ENCODE data around the gene ADAM10. TPM values are rescaled to one million over a fixed set of nuclear protein-coding genes. Genes with fewer than 3 reads are reported as not detected.

Gene ADAM10
- polyA plus RNA-seq, 4 donors, result 5.1 to 147 (median 18.5) TPM

DNA sequence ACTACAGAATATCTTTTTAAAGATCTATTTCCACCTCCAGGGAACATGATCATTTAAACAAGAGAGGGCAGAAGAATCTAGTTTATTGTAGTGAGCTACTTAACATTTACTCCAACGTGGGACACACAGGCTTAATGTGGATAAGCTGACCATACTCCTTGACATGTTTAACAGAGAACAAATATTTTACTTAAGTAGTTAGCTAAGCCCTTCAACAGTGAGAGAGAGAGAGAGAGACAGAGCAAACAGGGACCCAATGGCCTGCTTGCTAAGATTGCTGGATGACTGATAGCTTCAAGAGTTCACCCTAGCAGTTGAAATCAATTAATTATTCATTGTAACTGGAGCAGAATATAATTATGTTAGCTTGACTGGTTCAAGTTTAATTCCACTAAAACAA lies 158.6 kb downstream of the ADAM10 start:
- H3K4me3 ChIP-seq (ENCODE audit: low read depth in 1 of 3, low read length in 3 of 3), result no peak overlapping the region
- H3K27me3 ChIP-seq (ENCODE audit: control insufficient read depth in 3 of 3, insufficient read depth in 3 of 3, low read length in 3 of 3), result no peaks in the 10 kb centered on the region
- WGBS, 3 donors, result 31 to 54% (median 51%) methylated on average over 1 of the region's 1 CpG
- no peaks in the 10 kb centered on the region for H3K36me3 ChIP-seq (ENCODE audit: control insufficient read depth in 3 of 3, insufficient read depth in 2 of 3, low read depth in 1 of 3, low read length in 3 of 3)
- H3K27ac ChIP-seq (ENCODE audit: low read depth in 1 of 3, low read length in 2 of 3), result no peak overlapping the region
- no peaks in the 10 kb centered on the region for H3K9me3 ChIP-seq (ENCODE audit: control insufficient read depth in 2 of 2, insufficient read depth in 1 of 2, low read depth in 1 of 2, low read length in 1 of 2)
- DNase-seq, result no peak
- H3K4me1 ChIP-seq (ENCODE audit: control insufficient read depth in 3 of 3, insufficient read depth in 2 of 3, low read depth in 1 of 3, low read length in 2 of 3), result no peaks in the 10 kb centered on the region
- FAIRE-seq, result no peak

DNA sequence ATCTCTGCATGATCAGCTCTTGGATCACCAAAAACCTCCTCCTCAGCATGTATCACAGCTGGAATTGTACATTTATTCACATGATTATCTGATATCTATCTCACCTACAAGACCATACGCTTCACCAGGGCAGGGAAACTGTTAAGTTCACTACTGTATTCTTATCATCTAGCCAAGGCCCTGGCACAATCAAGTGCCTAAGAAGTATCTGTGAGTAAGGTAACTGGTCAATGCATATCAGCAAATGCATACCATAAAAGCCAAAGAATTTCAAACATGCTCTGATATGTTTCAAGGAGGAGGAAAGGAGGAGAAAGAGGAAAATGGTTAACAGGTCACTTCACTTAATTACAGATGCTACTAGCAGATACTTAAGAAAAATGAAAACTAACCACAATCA lies 159.3 kb downstream of the ADAM10 start:
- H3K4me3 ChIP-seq (ENCODE audit: low read depth in 1 of 3, low read length in 3 of 3), result no peak overlapping the region
- H3K27me3 ChIP-seq (ENCODE audit: control insufficient read depth in 3 of 3, insufficient read depth in 3 of 3, low read length in 3 of 3), result no peaks in the 10 kb centered on the region
- peak in 1 of 2 donors; percentile 40 for DNase-seq
- no peaks in the 10 kb centered on the region for H3K4me1 ChIP-seq (ENCODE audit: control insufficient read depth in 3 of 3, insufficient read depth in 2 of 3, low read depth in 1 of 3, low read length in 2 of 3)
- no peaks in the 10 kb centered on the region for H3K9me3 ChIP-seq (ENCODE audit: control insufficient read depth in 2 of 2, insufficient read depth in 1 of 2, low read depth in 1 of 2, low read length in 1 of 2)
- H3K36me3 ChIP-seq (ENCODE audit: control insufficient read depth in 3 of 3, insufficient read depth in 2 of 3, low read depth in 1 of 3, low read length in 3 of 3), result no peaks in the 10 kb centered on the region
- no peak overlapping the region for H3K27ac ChIP-seq (ENCODE audit: low read depth in 1 of 3, low read length in 2 of 3)
- WGBS, 3 donors, result 28 to 85% (median 56%) methylated on average over 1 of the region's 1 CpG
- FAIRE-seq, result no peak

DNA sequence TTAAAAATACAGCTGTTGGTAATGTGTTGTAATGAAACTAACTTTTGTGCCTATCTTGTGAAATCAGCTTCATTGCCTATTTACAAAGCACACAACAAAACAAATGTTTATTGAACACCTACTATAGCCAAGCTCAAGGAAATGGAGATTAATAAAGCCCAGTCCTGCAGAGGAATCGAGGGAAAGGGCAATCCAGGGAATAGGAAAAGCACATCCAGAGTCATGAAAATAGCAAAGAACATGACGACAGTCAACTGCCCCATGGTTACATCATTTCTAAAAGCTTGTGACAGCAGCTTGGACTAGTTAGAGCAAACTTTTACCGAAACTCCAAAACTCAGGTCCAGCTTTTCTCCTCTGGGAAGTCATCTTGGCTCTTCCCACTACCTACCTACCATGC lies 160.5 kb downstream of the ADAM10 start:
- Histone ChIP-seq H3K9me3 (ENCODE audit: control insufficient read depth in 2 of 2, insufficient read depth in 1 of 2, low read depth in 1 of 2, low read length in 1 of 2) (no peaks in the 10 kb centered on the region), H3K27ac (ENCODE audit: low read depth in 1 of 3, low read length in 2 of 3) (no peak overlapping the region), H3K4me1 (ENCODE audit: control insufficient read depth in 3 of 3, insufficient read depth in 2 of 3, low read depth in 1 of 3, low read length in 2 of 3) (no peaks in the 10 kb centered on the region), H3K36me3 (ENCODE audit: control insufficient read depth in 3 of 3, insufficient read depth in 2 of 3, low read depth in 1 of 3, low read length in 3 of 3) (no peaks in the 10 kb centered on the region), H3K27me3 (ENCODE audit: control insufficient read depth in 3 of 3, insufficient read depth in 3 of 3, low read length in 3 of 3) (no peaks in the 10 kb centered on the region), H3K4me3 (ENCODE audit: low read depth in 1 of 3, low read length in 3 of 3) (no peak overlapping the region)
- FAIRE-seq (no peak), DNase-seq (no peak)
- 93 to 98% (median 94%) methylated on average over 3 of the region's 3 CpGs for WGBS, 3 donors

DNA sequence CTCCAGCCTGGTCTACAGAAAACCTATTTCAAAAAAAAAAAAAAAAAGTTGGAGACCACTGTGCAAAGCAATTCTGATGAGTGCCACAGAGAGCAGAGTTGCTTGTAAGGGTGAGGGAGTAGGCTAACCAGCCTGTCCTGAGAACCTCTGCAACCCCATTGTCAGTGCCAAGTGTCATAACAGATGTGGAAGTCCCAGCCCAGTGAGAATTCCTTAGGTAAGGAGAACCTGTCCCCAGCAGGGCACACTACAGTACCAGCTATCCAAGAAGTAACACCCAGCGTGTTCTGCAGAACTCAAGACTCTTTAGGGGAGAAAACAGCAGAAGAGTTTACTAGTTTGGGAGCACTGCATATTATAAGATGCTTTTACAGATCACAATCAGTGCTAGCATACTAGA lies 161.4 kb downstream of the ADAM10 start:
- Histone ChIP-seq H3K27me3 (ENCODE audit: control insufficient read depth in 3 of 3, insufficient read depth in 3 of 3, low read length in 3 of 3) (no peaks in the 10 kb centered on the region), H3K4me3 (ENCODE audit: low read depth in 1 of 3, low read length in 3 of 3) (no peak overlapping the region), H3K9me3 (ENCODE audit: control insufficient read depth in 2 of 2, insufficient read depth in 1 of 2, low read depth in 1 of 2, low read length in 1 of 2) (no peaks in the 10 kb centered on the region), H3K4me1 (ENCODE audit: control insufficient read depth in 3 of 3, insufficient read depth in 2 of 3, low read depth in 1 of 3, low read length in 2 of 3) (no peaks in the 10 kb centered on the region), H3K36me3 (ENCODE audit: control insufficient read depth in 3 of 3, insufficient read depth in 2 of 3, low read depth in 1 of 3, low read length in 3 of 3) (no peaks in the 10 kb centered on the region), H3K27ac (ENCODE audit: low read depth in 1 of 3, low read length in 2 of 3) (no peak overlapping the region)
- DNase-seq, result no peak
- no peak for FAIRE-seq
- WGBS, 3 donors, result 71 to 86% (median 83%) methylated on average over 1 of the region's 1 CpG

DNA sequence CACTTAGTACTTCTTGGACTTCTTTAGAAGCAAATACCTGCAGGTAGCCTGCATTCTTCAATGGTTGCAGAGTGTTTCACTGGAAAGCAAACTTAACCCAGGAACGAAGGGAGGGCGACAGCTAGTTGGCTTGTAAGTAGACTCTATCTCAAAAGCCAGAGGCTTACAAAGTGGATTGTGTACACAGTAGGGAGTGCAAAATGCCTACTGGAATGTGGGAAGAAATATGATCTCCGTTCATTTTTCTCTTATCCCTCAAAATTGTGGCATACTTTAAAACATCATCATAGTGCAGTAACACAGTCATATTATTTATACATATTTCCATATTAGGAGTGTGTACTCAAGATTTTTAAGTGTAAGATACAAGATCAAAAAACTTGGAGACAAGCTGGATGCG lies 162.0 kb downstream of the ADAM10 start:
- H3K27ac ChIP-seq (ENCODE audit: low read depth in 1 of 3, low read length in 2 of 3), result no peak overlapping the region
- no peak for FAIRE-seq

DNA sequence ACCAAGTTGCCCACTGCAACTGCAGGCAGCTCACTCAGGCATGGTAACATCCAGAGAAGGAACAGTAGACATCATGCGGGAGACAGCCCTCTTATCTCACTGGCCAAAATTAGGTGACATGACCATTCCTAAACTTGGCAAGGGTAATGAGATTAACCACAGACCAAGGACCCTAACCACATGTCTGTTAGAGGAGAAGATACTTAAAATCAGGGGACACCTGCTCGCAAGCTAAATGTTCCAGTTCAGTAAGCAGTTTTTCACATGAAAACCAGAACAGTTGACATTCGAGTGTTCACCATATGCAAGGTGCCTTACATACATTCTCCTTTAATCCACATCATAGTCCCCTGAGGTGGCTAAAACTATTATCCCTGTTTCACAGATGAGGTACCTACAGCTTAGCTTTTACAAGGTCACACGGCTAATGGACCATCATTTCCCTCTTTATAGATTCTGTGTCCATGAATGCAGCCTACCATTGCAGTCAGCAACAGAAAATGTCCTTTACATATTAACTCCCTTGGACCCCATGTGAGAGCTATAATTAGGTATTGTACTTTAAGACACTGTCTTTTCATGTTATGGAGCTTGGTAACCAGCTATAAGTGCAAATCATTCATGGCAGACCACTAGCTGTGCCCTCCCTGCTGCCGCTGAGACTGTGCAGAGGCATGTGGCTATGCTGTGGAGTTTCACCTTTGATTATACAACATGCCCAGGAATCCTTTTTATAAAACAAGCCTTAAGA lies 163.6 kb downstream of the ADAM10 start:
- Histone ChIP-seq H3K4me3 (ENCODE audit: low read depth in 1 of 3, low read length in 3 of 3) (no peak overlapping the region), H3K4me1 (ENCODE audit: control insufficient read depth in 3 of 3, insufficient read depth in 2 of 3, low read depth in 1 of 3, low read length in 2 of 3) (no peaks in the 10 kb centered on the region), H3K9me3 (ENCODE audit: control insufficient read depth in 2 of 2, insufficient read depth in 1 of 2, low read depth in 1 of 2, low read length in 1 of 2) (no peaks in the 10 kb centered on the region), H3K36me3 (ENCODE audit: control insufficient read depth in 3 of 3, insufficient read depth in 2 of 3, low read depth in 1 of 3, low read length in 3 of 3) (no peaks in the 10 kb centered on the region), H3K27ac (ENCODE audit: low read depth in 1 of 3, low read length in 2 of 3) (no peak overlapping the region), H3K27me3 (ENCODE audit: control insufficient read depth in 3 of 3, insufficient read depth in 3 of 3, low read length in 3 of 3) (no peaks in the 10 kb centered on the region)
- DNase-seq, result no peak
- WGBS, 3 donors, result 84 to 92% (median 87%) methylated on average over 5 of the region's 5 CpGs
- no peak for FAIRE-seq

More for the DNA sequence above, 162.0 kb downstream of the ADAM10 start:
- Histone ChIP-seq H3K27me3 (ENCODE audit: control insufficient read depth in 3 of 3, insufficient read depth in 3 of 3, low read length in 3 of 3) (no peaks in the 10 kb centered on the region), H3K4me1 (ENCODE audit: control insufficient read depth in 3 of 3, insufficient read depth in 2 of 3, low read depth in 1 of 3, low read length in 2 of 3) (no peaks in the 10 kb centered on the region), H3K9me3 (ENCODE audit: control insufficient read depth in 2 of 2, insufficient read depth in 1 of 2, low read depth in 1 of 2, low read length in 1 of 2) (no peaks in the 10 kb centered on the region), H3K36me3 (ENCODE audit: control insufficient read depth in 3 of 3, insufficient read depth in 2 of 3, low read depth in 1 of 3, low read length in 3 of 3) (no peaks in the 10 kb centered on the region), H3K4me3 (ENCODE audit: low read depth in 1 of 3, low read length in 3 of 3) (no peak overlapping the region)
- WGBS, 3 donors, result 89 to 92% (median 91%) methylated on average over 4 of the region's 4 CpGs
- DNase-seq, result no peak

DNA sequence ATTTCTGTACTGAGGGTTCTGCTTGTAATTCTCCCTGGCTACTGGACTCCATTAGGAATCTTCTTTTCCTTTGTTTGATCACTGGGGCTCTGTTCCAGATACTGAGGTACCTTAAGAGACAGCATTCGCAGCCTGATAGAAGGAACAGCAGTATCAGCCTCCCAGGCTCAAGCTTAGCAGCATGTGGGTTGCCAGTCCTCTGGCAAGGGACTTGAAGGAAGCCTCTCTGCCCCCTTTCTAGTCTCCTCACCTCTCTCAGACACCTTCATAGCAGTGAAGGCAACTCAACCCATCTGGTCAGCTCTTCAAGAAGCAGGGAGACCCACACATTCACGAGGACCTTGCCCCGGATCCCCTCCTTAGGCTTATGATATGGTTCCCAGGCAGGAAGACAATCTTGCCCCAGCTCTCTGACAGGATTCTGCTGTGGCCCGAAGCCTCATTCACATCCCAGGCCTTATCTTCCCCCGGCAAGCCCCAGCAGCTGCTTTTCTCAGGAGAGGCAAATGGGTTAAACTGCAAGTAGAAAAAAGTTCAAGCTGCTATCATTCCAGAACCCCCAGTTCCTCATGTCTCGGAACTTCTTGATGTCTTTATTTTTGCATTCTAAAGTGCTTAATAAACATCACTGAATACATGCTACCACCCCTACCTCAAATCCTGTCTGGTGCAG lies 164.6 kb downstream of the ADAM10 start:
- FAIRE-seq (no peak), DNase-seq (no peak)
- no peaks in the 10 kb centered on the region for H3K27me3 ChIP-seq (ENCODE audit: control insufficient read depth in 3 of 3, insufficient read depth in 3 of 3, low read length in 3 of 3)
- no peaks in the 10 kb centered on the region for H3K36me3 ChIP-seq (ENCODE audit: control insufficient read depth in 3 of 3, insufficient read depth in 2 of 3, low read depth in 1 of 3, low read length in 3 of 3)
- no peaks in the 10 kb centered on the region for H3K9me3 ChIP-seq (ENCODE audit: control insufficient read depth in 2 of 2, insufficient read depth in 1 of 2, low read depth in 1 of 2, low read length in 1 of 2)
- H3K27ac ChIP-seq (ENCODE audit: low read depth in 1 of 3, low read length in 2 of 3), result no peak overlapping the region
- no peaks in the 10 kb centered on the region for H3K4me1 ChIP-seq (ENCODE audit: control insufficient read depth in 3 of 3, insufficient read depth in 2 of 3, low read depth in 1 of 3, low read length in 2 of 3)
- WGBS, 3 donors, result 63 to 67% (median 67%) methylated on average over 6 of the region's 6 CpGs
- no peak overlapping the region for H3K4me3 ChIP-seq (ENCODE audit: low read depth in 1 of 3, low read length in 3 of 3)

DNA sequence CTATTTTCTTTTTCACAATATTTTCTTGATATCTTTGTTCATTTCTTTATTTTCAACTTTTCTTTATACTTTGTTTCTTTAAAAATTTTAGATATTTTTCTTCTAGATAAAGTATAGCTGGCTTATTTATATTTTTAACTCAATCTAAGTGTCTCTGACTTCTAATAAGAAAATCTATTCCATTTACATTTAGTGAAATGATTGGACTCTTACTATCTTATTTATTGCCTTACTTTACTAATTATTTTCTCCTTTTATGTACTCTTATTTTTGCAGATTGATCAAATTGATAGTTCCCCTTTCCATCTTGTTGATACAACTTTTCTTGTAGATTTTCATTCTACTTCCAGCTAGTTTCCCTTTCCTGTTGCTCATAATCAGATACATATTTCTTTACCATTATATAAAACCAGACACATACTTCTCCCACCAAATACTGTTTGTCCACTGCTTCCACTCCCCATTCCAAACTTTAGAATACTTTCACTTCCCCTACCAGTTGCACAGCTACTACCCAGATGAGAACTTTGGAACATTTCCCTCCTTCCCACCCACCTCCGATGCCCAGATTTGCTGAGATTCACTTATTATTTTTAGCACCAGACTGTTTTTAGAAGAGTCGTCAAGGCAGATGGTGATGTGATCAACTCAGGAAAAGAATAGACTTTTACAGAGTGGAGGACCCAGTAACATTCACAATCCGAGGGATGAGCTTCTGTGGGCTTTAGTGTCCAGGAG lies 166.2 kb downstream of the ADAM10 start:
- Histone ChIP-seq H3K36me3 (ENCODE audit: control insufficient read depth in 3 of 3, insufficient read depth in 2 of 3, low read depth in 1 of 3, low read length in 3 of 3) (no peaks in the 10 kb centered on the region), H3K27ac (ENCODE audit: low read depth in 1 of 3, low read length in 2 of 3) (no peak overlapping the region), H3K9me3 (ENCODE audit: control insufficient read depth in 2 of 2, insufficient read depth in 1 of 2, low read depth in 1 of 2, low read length in 1 of 2) (no peaks in the 10 kb centered on the region), H3K27me3 (ENCODE audit: control insufficient read depth in 3 of 3, insufficient read depth in 3 of 3, low read length in 3 of 3) (no peaks in the 10 kb centered on the region), H3K4me1 (ENCODE audit: control insufficient read depth in 3 of 3, insufficient read depth in 2 of 3, low read depth in 1 of 3, low read length in 2 of 3) (no peaks in the 10 kb centered on the region), H3K4me3 (ENCODE audit: low read depth in 1 of 3, low read length in 3 of 3) (no peak overlapping the region)
- DNase-seq (no peak), FAIRE-seq (no peak)
- 80 to 98% (median 90%) methylated on average over 3 of the region's 3 CpGs for WGBS, 3 donors
